ENCODE measurements around the gene MKNK2.

DNA sequence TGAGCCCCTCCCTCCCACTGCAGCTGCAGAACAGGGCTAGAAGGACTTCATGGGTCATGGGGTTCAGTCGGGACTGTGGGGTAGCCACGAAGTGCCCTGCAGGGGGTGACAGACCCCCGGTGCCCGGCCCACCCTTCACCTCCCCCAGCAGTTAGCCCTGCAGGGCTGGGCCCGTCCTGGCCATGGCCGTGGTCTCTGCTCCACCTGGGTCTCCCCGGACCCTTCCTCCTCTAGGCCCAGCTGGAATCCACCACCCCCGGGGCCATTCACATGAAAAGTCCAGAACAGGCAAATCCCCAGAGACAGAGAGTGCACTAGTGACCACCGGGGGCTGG is 17.3 kb downstream of the MKNK2 start:
- TF ChIP-seq, protein P1, sequence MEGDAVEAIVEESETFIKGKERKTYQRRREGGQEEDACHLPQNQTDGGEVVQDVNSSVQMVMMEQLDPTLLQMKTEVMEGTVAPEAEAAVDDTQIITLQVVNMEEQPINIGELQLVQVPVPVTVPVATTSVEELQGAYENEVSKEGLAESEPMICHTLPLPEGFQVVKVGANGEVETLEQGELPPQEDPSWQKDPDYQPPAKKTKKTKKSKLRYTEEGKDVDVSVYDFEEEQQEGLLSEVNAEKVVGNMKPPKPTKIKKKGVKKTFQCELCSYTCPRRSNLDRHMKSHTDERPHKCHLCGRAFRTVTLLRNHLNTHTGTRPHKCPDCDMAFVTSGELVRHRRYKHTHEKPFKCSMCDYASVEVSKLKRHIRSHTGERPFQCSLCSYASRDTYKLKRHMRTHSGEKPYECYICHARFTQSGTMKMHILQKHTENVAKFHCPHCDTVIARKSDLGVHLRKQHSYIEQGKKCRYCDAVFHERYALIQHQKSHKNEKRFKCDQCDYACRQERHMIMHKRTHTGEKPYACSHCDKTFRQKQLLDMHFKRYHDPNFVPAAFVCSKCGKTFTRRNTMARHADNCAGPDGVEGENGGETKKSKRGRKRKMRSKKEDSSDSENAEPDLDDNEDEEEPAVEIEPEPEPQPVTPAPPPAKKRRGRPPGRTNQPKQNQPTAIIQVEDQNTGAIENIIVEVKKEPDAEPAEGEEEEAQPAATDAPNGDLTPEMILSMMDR (conservative IDR thresholded peaks at IDR 0.05 in 1 of 2, IDR thresholded peaks at IDR 0.05 in 1 of 2; ENCODE audit: low read depth in 1 of 2, low read length in 2 of 2): no peak
- no peak for TF ChIP-seq EZH2 (IDR thresholded peaks at IDR 0.05; ENCODE audit: low read length, missing control alignments)

Measured in fibroblast of lung (primary cell).